K562 (cell line): Measurements from ENCODE around the gene TPGS1. TPM values are rescaled to one million over a fixed set of nuclear protein-coding genes. Genes with fewer than 3 reads are reported as not detected.

Experiments used
- AFF1 ChIP-seq, 2 experiments: fragments of 450-650 bp; IDR thresholded peaks; 2 replicates each; pipeline ENCODE4 v1.6.1; 2018; ENCODE audit warnings: mild to moderate bottlenecking in 2 of 2, low read depth in 1 of 2; ENCODE audit not compliant: partially characterized antibody in 2 of 2
- CBX1 ChIP-seq: sonication (generic); IDR thresholded peaks from 2 replicates; pipeline ENCODE4 v1.6.1; 2016; ENCODE audit warnings: antibody characterized with exemption, low read depth, mild to moderate bottlenecking
- FUS ChIP-seq: fragments of 200-400 bp; formaldehyde crosslinking; optimal IDR thresholded peaks from 2 replicates; pipeline ENCODE3; 2017; ENCODE audit warnings: low read depth, low read length
- HDAC2 ChIP-seq: fragments of 450-650 bp; IDR thresholded peaks from 2 replicates; pipeline ENCODE4 v1.6.1; 2016; ENCODE audit warnings: mild to moderate bottlenecking
- MTF1 ChIP-seq: fragments of 250-450 bp; sonication (Bioruptor Pico); IDR thresholded peaks from 2 replicates; pipeline ENCODE4 v1.9.0; 2021; ENCODE audit warnings: moderate library complexity, mild to moderate bottlenecking, inconsistent platforms, borderline replicate concordance
- RFX7 ChIP-seq: fragments of 250-450 bp; sonication (Bioruptor Pico); IDR thresholded peaks from 2 replicates; pipeline ENCODE4 v1.5.1; 2021; ENCODE audit warnings: mild to moderate bottlenecking
- SMAD3 ChIP-seq: fragments of 450-650 bp; formaldehyde crosslinking; conservative IDR thresholded peaks from 2 replicates; pipeline ENCODE4 v1.4.0; 2020; ENCODE audit warnings: mild to moderate bottlenecking
- ZBTB17 ChIP-seq: fragments of 450-650 bp; formaldehyde crosslinking; IDR thresholded peaks from 2 replicates; pipeline ENCODE4 v1.4.0; 2020; ENCODE audit warnings: mild to moderate bottlenecking
- ZEB2 ChIP-seq: fragments of 450-650 bp; IDR thresholded peaks from 2 replicates; pipeline ENCODE4 v1.6.1; 2016
- ZNF184 ChIP-seq: sonication (generic); formaldehyde crosslinking; IDR thresholded peaks from 2 replicates; pipeline ENCODE4 v1.5.0; 2020; ENCODE audit warnings: missing genetic modification reagents
- ZNF717 ChIP-seq: fragments of 250-450 bp; sonication (Bioruptor Pico); IDR thresholded peaks from 2 replicates; pipeline ENCODE4 v1.5.0; 2021
- polyA plus RNA-seq, 8 experiments: library from polyadenylated mRNA; depleted of rRNA in 4 of 8; stranded (reverse) in 5 of 8; unstranded in 3 of 8; fragments of >200 nt; fragmentation: Nextera tagmentation in 2 of 8; fragmentation: Illumina TruSeq in 1 of 8; extraction: Ambion mirVana in 2 of 8; extraction: Trizol in 1 of 8; gene quantifications; 2 replicates each; pipeline versions ENCODE4 v1.2.1 to v1.2.3, GENCODE V29; 2011 to 2014; ENCODE audit warnings: inconsistent platforms in 1 of 8, missing spikeins in 1 of 8
- total RNA-seq, 7 experiments: library from RNA; depleted of rRNA in 6 of 7; stranded (reverse); fragments of >200 nt in 6 of 7; fragmentation: Illumina TruSeq in 2 of 7; extraction: Trizol in 2 of 7; gene quantifications; 2 replicates each; pipeline versions ENCODE4 v1.2.1 to v1.2.3, GENCODE V29; 2011 to 2021; ENCODE audit warnings: low replicate concordance in 1 of 7
- TF ChIP-seq, protein P1 (sequence below): fragments of 200-600 bp; sonication (generic); IDR thresholded peaks from one replicate; pipeline ENCODE4 v1.6.1; 2012; ENCODE audit warnings: mild to moderate bottlenecking, low read depth, low read length, inconsistent platforms

TPGS1 gene
- total and polyA plus RNA-seq, 9 of the 15 experiments (the other 6 are each of a cell fraction or from before 2014, with no cell fraction given) = 0.30 to 31.6 (median 1.2) TPM; not detected in 2

DNA sequence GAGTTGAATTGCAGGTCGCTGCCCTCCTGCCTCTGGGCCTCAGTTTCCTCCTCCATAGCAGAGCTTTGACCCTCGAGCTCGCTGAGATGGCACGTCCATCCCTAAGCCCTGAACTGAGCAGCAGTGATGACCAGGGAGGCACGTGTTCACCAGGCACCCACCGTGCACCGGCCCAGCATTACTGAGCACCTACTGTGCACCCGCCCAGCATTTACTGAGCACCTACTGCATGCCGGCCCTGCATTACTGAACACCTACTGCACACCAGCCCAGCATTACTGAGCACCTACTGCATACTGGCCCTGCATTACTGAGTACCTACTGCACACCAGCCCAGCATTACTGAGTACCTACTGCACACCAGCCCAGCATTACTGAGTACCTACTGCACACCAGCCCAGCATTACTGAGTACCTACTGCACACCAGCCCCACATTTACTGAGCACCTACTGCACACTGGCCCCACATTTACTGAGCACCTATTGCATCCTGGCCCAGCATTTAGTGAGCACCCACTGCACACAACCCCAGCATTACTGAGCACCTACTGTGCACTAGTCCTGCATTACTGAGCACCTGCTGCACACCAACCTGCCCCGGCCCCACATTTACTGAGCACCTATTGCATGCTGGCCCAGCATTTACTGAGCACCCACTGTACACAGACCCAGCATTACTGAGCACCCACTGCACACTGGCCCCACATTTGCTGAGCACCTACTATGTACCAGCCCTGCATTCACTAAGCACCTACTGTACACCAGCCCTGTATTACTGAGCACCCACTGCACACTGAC lies 6.3 kb downstream of the TPGS1 start (continued):
- TF ChIP-seq, protein P1, sequence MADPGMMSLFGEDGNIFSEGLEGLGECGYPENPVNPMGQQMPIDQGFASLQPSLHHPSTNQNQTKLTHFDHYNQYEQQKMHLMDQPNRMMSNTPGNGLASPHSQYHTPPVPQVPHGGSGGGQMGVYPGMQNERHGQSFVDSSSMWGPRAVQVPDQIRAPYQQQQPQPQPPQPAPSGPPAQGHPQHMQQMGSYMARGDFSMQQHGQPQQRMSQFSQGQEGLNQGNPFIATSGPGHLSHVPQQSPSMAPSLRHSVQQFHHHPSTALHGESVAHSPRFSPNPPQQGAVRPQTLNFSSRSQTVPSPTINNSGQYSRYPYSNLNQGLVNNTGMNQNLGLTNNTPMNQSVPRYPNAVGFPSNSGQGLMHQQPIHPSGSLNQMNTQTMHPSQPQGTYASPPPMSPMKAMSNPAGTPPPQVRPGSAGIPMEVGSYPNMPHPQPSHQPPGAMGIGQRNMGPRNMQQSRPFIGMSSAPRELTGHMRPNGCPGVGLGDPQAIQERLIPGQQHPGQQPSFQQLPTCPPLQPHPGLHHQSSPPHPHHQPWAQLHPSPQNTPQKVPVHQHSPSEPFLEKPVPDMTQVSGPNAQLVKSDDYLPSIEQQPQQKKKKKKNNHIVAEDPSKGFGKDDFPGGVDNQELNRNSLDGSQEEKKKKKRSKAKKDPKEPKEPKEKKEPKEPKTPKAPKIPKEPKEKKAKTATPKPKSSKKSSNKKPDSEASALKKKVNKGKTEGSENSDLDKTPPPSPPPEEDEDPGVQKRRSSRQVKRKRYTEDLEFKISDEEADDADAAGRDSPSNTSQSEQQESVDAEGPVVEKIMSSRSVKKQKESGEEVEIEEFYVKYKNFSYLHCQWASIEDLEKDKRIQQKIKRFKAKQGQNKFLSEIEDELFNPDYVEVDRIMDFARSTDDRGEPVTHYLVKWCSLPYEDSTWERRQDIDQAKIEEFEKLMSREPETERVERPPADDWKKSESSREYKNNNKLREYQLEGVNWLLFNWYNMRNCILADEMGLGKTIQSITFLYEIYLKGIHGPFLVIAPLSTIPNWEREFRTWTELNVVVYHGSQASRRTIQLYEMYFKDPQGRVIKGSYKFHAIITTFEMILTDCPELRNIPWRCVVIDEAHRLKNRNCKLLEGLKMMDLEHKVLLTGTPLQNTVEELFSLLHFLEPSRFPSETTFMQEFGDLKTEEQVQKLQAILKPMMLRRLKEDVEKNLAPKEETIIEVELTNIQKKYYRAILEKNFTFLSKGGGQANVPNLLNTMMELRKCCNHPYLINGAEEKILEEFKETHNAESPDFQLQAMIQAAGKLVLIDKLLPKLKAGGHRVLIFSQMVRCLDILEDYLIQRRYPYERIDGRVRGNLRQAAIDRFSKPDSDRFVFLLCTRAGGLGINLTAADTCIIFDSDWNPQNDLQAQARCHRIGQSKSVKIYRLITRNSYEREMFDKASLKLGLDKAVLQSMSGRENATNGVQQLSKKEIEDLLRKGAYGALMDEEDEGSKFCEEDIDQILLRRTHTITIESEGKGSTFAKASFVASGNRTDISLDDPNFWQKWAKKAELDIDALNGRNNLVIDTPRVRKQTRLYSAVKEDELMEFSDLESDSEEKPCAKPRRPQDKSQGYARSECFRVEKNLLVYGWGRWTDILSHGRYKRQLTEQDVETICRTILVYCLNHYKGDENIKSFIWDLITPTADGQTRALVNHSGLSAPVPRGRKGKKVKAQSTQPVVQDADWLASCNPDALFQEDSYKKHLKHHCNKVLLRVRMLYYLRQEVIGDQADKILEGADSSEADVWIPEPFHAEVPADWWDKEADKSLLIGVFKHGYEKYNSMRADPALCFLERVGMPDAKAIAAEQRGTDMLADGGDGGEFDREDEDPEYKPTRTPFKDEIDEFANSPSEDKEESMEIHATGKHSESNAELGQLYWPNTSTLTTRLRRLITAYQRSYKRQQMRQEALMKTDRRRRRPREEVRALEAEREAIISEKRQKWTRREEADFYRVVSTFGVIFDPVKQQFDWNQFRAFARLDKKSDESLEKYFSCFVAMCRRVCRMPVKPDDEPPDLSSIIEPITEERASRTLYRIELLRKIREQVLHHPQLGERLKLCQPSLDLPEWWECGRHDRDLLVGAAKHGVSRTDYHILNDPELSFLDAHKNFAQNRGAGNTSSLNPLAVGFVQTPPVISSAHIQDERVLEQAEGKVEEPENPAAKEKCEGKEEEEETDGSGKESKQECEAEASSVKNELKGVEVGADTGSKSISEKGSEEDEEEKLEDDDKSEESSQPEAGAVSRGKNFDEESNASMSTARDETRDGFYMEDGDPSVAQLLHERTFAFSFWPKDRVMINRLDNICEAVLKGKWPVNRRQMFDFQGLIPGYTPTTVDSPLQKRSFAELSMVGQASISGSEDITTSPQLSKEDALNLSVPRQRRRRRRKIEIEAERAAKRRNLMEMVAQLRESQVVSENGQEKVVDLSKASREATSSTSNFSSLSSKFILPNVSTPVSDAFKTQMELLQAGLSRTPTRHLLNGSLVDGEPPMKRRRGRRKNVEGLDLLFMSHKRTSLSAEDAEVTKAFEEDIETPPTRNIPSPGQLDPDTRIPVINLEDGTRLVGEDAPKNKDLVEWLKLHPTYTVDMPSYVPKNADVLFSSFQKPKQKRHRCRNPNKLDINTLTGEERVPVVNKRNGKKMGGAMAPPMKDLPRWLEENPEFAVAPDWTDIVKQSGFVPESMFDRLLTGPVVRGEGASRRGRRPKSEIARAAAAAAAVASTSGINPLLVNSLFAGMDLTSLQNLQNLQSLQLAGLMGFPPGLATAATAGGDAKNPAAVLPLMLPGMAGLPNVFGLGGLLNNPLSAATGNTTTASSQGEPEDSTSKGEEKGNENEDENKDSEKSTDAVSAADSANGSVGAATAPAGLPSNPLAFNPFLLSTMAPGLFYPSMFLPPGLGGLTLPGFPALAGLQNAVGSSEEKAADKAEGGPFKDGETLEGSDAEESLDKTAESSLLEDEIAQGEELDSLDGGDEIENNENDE = no peak
- TF ChIP-seq CBX1 (peak; percentile 41; the same call in 1 of the 2 replicates), ZEB2 (no peak), AFF1 (IDR thresholded peaks at IDR 0.05; ENCODE audit: low read depth in 1 of 2, partially characterized antibody in 2 of 2) (no peak), ZNF717 (no peak), HDAC2 (peak; percentile 74; the same call in 1 of the 2 replicates), ZNF184 (no peak), SMAD3 (CRISPR knock-in tag) (no peak), FUS (no peak), ZBTB17 (no peak), MTF1 (CRISPR knock-in tag) (no peak), RFX7 (CRISPR knock-in tag) (no peak)
